NCI-H345 (cell line): ENCODE measurements around the gene SPATS2L.

ENCODE experiments used
- DNase-seq: peaks from one replicate; lab custom pipeline; 2025; lab: John Stamatoyannopoulos, UW

Gene SPATS2L

GRCh38 chr2:200306196-200306930, at the start of gene SPATS2L:
Gene SPATS2L (plus strand): TSS chr2:200306693. CDS start chr2:200389245, 82,552 bp downstream.
- DNase-seq: peak; percentile 76

- DNase-seq: no peak
Observed at GRCh38 chr2:200257570-200257969, 48.9 kb upstream of the SPATS2L start.

- peak; percentile 38 for DNase-seq
Observed at GRCh38 chr2:200258081-200258480, 48.4 kb upstream of the SPATS2L start.

- DNase-seq: peak; percentile 44
Observed at GRCh38 chr2:200258881-200259576, 47.5 kb upstream of the SPATS2L start.

GRCh38 chr2:200259577-200259957, 46.9 kb upstream of the SPATS2L start:
- DNase-seq: peak; percentile 77

- no peak for DNase-seq
Observed at GRCh38 chr2:200262047-200262446, 44.4 kb upstream of the SPATS2L start.

GRCh38 chr2:200263279-200263678, 43.2 kb upstream of the SPATS2L start:
- DNase-seq: no peak

GRCh38 chr2:200264631-200265030, 41.9 kb upstream of the SPATS2L start:
- DNase-seq: no peak

GRCh38 chr2:200266406-200266805, 40.1 kb upstream of the SPATS2L start:
- DNase-seq: no peak

- DNase-seq: no peak
Observed at GRCh38 chr2:200267350-200267749, 39.1 kb upstream of the SPATS2L start.

- no peak for DNase-seq
Observed at GRCh38 chr2:200270732-200271131, 35.8 kb upstream of the SPATS2L start.

GRCh38 chr2:200272320-200272719, 34.2 kb upstream of the SPATS2L start:
- DNase-seq: no peak

- DNase-seq: peak; percentile 76
Observed at GRCh38 chr2:200274116-200275075, 32.1 kb upstream of the SPATS2L start.

- no peak for DNase-seq
Observed at GRCh38 chr2:200275295-200276013, 31.0 kb upstream of the SPATS2L start.

- DNase-seq: no peak
Observed at GRCh38 chr2:200276472-200276871, 30.0 kb upstream of the SPATS2L start.

GRCh38 chr2:200278694-200279316, 27.7 kb upstream of the SPATS2L start:
- no peak for DNase-seq

- no peak for DNase-seq
Observed at GRCh38 chr2:200279857-200280256, 26.6 kb upstream of the SPATS2L start.

- DNase-seq: no peak
Observed at GRCh38 chr2:200286578-200286977, 19.9 kb upstream of the SPATS2L start.

- no peak for DNase-seq
Observed at GRCh38 chr2:200288670-200289429, 17.6 kb upstream of the SPATS2L start.

GRCh38 chr2:200296118-200296517, 10.4 kb upstream of the SPATS2L start:
- DNase-seq: no peak
